Activated B cell treated with CpG ODN at 0.5 μM for 24 hours (primary cell): ENCODE data around the gene SCAMP4. TPM values are rescaled to one million over a fixed set of nuclear protein-coding genes. Genes with fewer than 3 reads are reported as not detected.

Experiments used
- ATAC-seq: fragments of 200-7000 bp; cut with Tn5 transposase; one replicate; pipeline ENCODE4 v1.10.0; 2021; ENCODE audit warnings: low read depth, mild to moderate bottlenecking, moderate library complexity
- CTCF ChIA-PET: fragments of 350-600 bp; sonication (Branson Sonifier 250); formaldehyde crosslinking; loops from one replicate; lab custom pipeline; 2021; ENCODE audit warnings: antibody characterized with exemption; lab: Charles Lee
- POLR2A ChIA-PET: fragments of 350-600 bp; sonication (Branson Sonifier 250); formaldehyde crosslinking; loops from one replicate; lab custom pipeline; 2021; ENCODE audit warnings: antibody characterized with exemption; lab: Charles Lee
- DNase-seq: peaks from one replicate; pipeline ENCODE4 v3.0.0; 2022
- H3K27ac Mint-ChIP-seq: one replicate; pipeline ENCODE4 v1.8.0; 2020; ENCODE audit warnings: mixed read lengths
- H3K27me3 Mint-ChIP-seq: one replicate; pipeline ENCODE4 v1.8.0; 2021; ENCODE audit warnings: mixed read lengths
- H3K36me3 Mint-ChIP-seq: one replicate; pipeline ENCODE4 v1.8.0; 2021; ENCODE audit warnings: low read depth, mixed read lengths
- H3K4me1 Mint-ChIP-seq: one replicate; pipeline ENCODE4 v1.8.0; 2021; ENCODE audit warnings: mixed read lengths
- H3K4me3 Mint-ChIP-seq: one replicate; pipeline ENCODE4 v1.8.0; 2020; ENCODE audit warnings: mild to moderate bottlenecking, mixed read lengths
- H3K9me3 Mint-ChIP-seq: one replicate; pipeline ENCODE4 v1.8.0; 2020; ENCODE audit warnings: mixed read lengths
- CTCF ChIP-seq: fragments of 200-600 bp; IDR thresholded peaks from one replicate; pipeline ENCODE4 v1.8.0; 2022; ENCODE audit warnings: antibody characterized with exemption, mild to moderate bottlenecking
- intact Hi-C: fragments of 100-400 bp; cut with micrococcal nuclease; formaldehyde crosslinking; loops from one replicate; pipeline ENCODE4 v1.15.1; 2024
- total RNA-seq: library from RNA; stranded (reverse); gene quantifications from 2 replicates; pipeline ENCODE4 v1.2.3, GENCODE V29; 2022

Gene SCAMP4
- total RNA-seq, 1 donor from 2014 or later: 59.7 TPM

DNA sequence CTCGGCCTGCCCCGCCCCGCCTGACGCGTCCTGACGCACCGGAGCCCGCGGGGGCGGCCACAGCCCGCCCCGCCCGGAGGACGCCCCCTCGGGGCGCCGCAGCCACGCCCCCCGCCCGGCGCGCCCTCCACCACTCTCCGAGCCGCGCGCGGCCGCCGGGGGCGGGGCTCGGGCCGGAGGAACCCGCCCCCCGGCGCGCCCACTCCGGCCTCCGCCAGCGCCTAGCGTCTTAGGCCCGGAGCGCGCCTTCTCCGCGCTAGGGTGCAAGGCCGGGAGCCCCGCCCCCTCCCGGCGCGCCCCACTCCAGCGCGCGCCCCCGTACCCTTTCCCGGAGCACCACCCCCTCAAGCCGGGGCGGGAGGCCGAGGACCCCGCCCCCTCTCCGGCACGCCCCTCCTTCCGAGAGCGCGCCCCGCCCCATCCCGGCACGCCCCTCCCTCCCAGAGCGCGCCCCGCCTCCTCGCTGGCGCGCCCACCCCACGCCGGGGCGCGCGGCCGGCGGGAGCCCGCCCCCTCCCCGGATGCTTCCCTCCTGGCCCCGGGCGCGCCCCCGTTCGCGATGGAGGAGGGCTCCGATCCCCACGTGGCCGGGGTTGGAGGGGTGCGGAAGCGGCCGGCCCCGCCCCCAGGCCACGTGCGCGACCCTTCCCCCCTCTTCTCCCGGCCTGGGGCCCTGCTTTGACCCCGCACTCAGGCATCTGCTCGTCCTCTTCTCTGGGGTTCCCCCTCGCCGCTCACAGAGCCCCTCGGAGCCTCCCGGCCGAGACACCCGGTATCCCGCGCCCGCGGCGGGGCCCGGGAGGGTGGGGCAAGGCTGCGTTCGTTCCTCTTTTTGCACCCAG lies 41.3 kb upstream of the SCAMP4 start:
- intact Hi-C loops: loop anchor here (1.0 to 5.0 kb wide), 11 partner anchors 12 to 405 kb away; partner anchors contain the start of genes ABHD17A, ADAT3, AP3D1 and MKNK2
- Mint-ChIP-seq H3K9me3 (no peaks in the 10 kb centered on the region), H3K27me3 (no peaks in the 10 kb centered on the region), H3K27ac (peak overlapping the region; percentile 92), H3K36me3 (peaks cover 2% of the 10 kb centered on the region), H3K4me1 (peaks cover 37% of the 10 kb centered on the region), H3K4me3 (peak overlapping the region; percentile 87)
- TF ChIP-seq CTCF: no peak
- ChIA-PET CTCF (interaction anchor here (0.6 to 2.8 kb wide), 14 partner anchors 9 to 219 kb away, joined by 3 to 18 read pairs (median 4); no protein-coding TSS in a partner anchor), POLR2A (interaction anchor here (0.5 to 1.8 kb wide), 25 partner anchors 8 to 975 kb away, joined by 3 to 68 read pairs (median 6); partner anchors contain the start of genes ABHD17A, ADAT3, MKNK2 and REXO1)
- ATAC-seq: peak; percentile 68
- peak; percentile 92 for DNase-seq

DNA sequence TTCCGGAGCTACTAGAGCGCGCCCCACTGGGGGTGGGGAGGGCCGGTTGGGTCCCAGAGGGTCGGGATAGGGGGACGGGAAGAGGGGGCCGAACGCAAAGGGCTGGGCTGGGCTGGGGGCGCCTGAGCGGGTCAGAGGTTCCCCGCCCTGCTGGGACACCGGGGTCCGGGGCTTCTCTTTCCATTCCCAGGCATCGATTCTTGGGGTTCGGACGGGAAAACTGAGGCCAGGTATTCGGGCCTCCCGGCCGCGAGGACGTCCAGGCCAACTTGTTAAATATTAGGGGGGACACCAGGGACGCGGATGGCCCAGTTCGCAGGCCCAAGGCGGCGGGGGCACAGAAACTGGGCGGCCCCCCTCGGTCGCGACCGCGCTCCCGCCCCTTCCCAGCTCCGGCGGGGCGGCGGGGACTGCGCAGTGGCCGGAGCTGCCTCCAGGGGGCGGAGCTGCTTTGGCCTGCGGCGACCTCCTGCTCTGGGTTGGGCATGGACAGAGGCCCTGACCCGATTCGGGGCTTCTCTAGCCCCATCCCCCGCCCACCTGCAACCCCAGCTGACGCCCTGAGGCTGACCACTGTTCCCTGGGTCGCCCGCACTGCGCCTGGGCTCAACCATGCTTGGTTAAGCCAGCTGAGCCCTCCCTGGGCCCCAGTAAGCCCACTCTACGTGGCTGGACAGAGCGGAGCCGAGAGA lies 40.6 kb upstream of the SCAMP4 start:
- Mint-ChIP-seq H3K4me3 (peak overlapping the region; percentile 87), H3K36me3 (peaks cover 2% of the 10 kb centered on the region), H3K4me1 (peaks cover 29% of the 10 kb centered on the region), H3K27ac (peak overlapping the region; percentile 92), H3K9me3 (no peaks in the 10 kb centered on the region), H3K27me3 (no peaks in the 10 kb centered on the region)
- POLR2A ChIA-PET: interaction anchor here (0.5 to 1.8 kb wide), 27 partner anchors 9 to 974 kb away, joined by 3 to 68 read pairs (median 6); partner anchors contain the start of genes ABHD17A, ADAT3, MKNK2 and REXO1
- CTCF ChIA-PET: interaction anchor here (0.6 to 2.8 kb wide), 15 partner anchors 9 to 218 kb away, joined by 3 to 18 read pairs (median 3); no protein-coding TSS in a partner anchor
- DNase-seq: peak; percentile 75
- no peak for TF ChIP-seq CTCF
- intact Hi-C loops: loop anchor here (1.0 to 5.0 kb wide), 10 partner anchors 12 to 287 kb away; partner anchors contain the start of genes ABHD17A, ADAT3, AP3D1 and MKNK2
- peak; percentile 28 for ATAC-seq

GRCh38 chr19:1865172-1866010 lies 39.8 kb upstream of the SCAMP4 start:
- Mint-ChIP-seq H3K36me3 (peaks cover 4% of the 10 kb centered on the region), H3K4me3 (peak overlapping the region; percentile 87), H3K4me1 (peaks cover 28% of the 10 kb centered on the region), H3K27ac (peak overlapping the region; percentile 92), H3K9me3 (no peaks in the 10 kb centered on the region), H3K27me3 (no peaks in the 10 kb centered on the region)
- DNase-seq: no peak
- intact Hi-C loops: loop anchor here (2.0 kb wide), 2 partner anchors 19 to 63 kb away; partner anchors contain the start of gene ABHD17A
- ChIA-PET CTCF (interaction anchor here (0.6 to 2.8 kb wide), 17 partner anchors 9 to 218 kb away, joined by 3 to 18 read pairs (median 3); partner anchors contain the start of gene REXO1), POLR2A (interaction anchor here (0.6 to 1.8 kb wide), 24 partner anchors 10 to 209 kb away, joined by 3 to 68 read pairs (median 6); partner anchors contain the start of genes ABHD17A, ADAT3, MKNK2 and REXO1)
- no peak for ATAC-seq
- TF ChIP-seq CTCF: no peak

DNA sequence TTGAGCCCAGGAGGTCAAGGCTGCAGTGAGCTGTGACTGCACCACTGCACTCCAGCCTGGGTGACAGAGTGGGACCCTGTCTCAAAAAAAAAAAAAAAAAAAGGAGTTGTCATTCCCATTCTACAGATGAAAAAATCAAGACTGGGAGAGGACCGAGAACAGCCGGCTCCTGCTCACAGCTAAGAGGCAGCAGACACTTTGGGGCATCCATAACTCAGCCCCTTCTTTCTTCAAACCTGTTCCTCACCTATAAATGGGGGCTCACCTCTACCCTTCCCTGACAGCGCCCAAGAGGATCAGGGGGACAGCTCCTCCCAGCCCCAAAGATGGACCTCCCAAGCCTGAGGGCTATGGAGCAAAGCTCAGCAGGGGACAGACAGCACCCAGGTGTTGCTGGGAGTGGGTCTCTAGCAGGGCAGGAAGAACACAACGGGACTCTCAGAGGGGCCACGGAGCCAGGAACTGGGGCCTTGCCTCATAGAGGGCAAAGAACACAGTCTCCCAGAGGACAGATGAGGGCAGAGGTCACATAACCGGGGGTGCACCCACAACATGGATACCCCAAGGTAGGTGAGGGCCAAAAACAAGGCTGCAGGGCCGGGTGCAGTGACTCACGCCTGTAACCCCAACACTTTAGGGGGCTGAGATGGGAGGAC lies 38.4 kb upstream of the SCAMP4 start:
- DNase-seq (no peak), ATAC-seq (no peak)
- Mint-ChIP-seq H3K27ac (no peak overlapping the region), H3K9me3 (no peaks in the 10 kb centered on the region), H3K27me3 (no peaks in the 10 kb centered on the region), H3K4me3 (no peak overlapping the region), H3K4me1 (peaks cover 15% of the 10 kb centered on the region), H3K36me3 (peaks cover 10% of the 10 kb centered on the region)
- TF ChIP-seq CTCF: no peak
- CTCF ChIA-PET: interaction anchor here (0.9 to 2.8 kb wide), 5 partner anchors 8 to 58 kb away, joined by 3 to 12 read pairs (median 3); partner anchors contain the start of gene REXO1
- POLR2A ChIA-PET: interaction anchor here (0.6 to 1.7 kb wide), 6 partner anchors 9 to 591 kb away, joined by 3 to 13 read pairs (median 6); partner anchors contain the start of gene FAM174C
- intact Hi-C loops: no loop called here
